Liver (tissue), 9 donors: Measurements from ENCODE around the gene GRID2IP. TPM values are rescaled to one million over a fixed set of nuclear protein-coding genes. Genes with fewer than 3 reads are reported as not detected.

Source experiments
- DNase-seq: peaks from one replicate; pipeline ENCODE4 v3.0.0-alpha.2; 2017; ENCODE audit warnings: low spot score
- H3K27ac ChIP-seq, 2 donors: one replicate each; pipeline ENCODE4 v1.7.0; 2013; ENCODE audit warnings: inconsistent platforms in 2 of 2, low read length in 2 of 2, control low read depth in 1 of 2, low read depth in 1 of 2, mild to moderate bottlenecking in 1 of 2
- H3K27me3 ChIP-seq, 4 donors: one replicate each; pipeline versions ENCODE4 v1.6.1 to v1.7.0; 2013; ENCODE audit warnings: low read length in 3 of 4, inconsistent platforms in 1 of 4, mild to moderate bottlenecking in 1 of 4, moderate library complexity in 1 of 4; ENCODE audit not compliant: control insufficient read depth in 4 of 4, insufficient read depth in 4 of 4
- H3K36me3 ChIP-seq, 4 donors: one replicate each; pipeline versions ENCODE4 v1.6.1 to v1.7.0; 2013; ENCODE audit warnings: low read length in 3 of 4, mild to moderate bottlenecking in 3 of 4, low read depth in 1 of 4, moderate library complexity in 1 of 4; ENCODE audit not compliant: control insufficient read depth in 4 of 4, insufficient read depth in 3 of 4
- H3K4me1 ChIP-seq, 4 donors: one replicate each; pipeline versions ENCODE4 v1.6.1 to v1.7.0; 2013; ENCODE audit warnings: low read length in 3 of 4, mild to moderate bottlenecking in 3 of 4, moderate library complexity in 1 of 4; ENCODE audit not compliant: control insufficient read depth in 4 of 4, insufficient read depth in 4 of 4
- H3K4me3 ChIP-seq, 3 donors: one replicate each; pipeline versions ENCODE4 v1.6.1 to v1.7.0; 2013; ENCODE audit warnings: low read length in 3 of 3, control low read depth in 1 of 3, low read depth in 1 of 3, mild to moderate bottlenecking in 1 of 3
- H3K9ac ChIP-seq, 2 donors: one replicate each; pipeline ENCODE4 v1.7.0; 2013; ENCODE audit warnings: low read length in 2 of 2, mild to moderate bottlenecking in 2 of 2, moderate library complexity in 2 of 2, control low read depth in 1 of 2, low read depth in 1 of 2
- H3K9me3 ChIP-seq, 4 donors: one replicate each; pipeline versions ENCODE4 v1.6.1 to v1.7.0; 2013; ENCODE audit warnings: low read length in 3 of 4; ENCODE audit not compliant: control insufficient read depth in 4 of 4
- ATF3 ChIP-seq: IDR thresholded peaks from 2 replicates; pipeline ENCODE4 v1.6.1; 2016; ENCODE audit warnings: antibody characterized with exemption
- EGR1 ChIP-seq, 2 donors: IDR thresholded peaks; 2 replicates each; pipeline ENCODE4 v1.6.1; 2016 to 2018; ENCODE audit warnings: antibody characterized with exemption in 2 of 2, low read depth in 2 of 2
- FOXA1 ChIP-seq: IDR thresholded peaks from 2 replicates; pipeline ENCODE4 v1.6.1; 2016; ENCODE audit warnings: antibody characterized with exemption
- FOXA2 ChIP-seq: IDR thresholded peaks from 2 replicates; pipeline ENCODE4 v1.6.1; 2016; ENCODE audit warnings: antibody characterized with exemption
- GABPA ChIP-seq, 2 donors: IDR thresholded peaks in 1 of 2; conservative IDR thresholded peaks in 1 of 2; 2 replicates each; pipeline ENCODE4 v1.6.1; 2016; ENCODE audit warnings: antibody characterized with exemption in 2 of 2, mild to moderate bottlenecking in 1 of 2, moderate library complexity in 1 of 2
- JUND ChIP-seq, 2 donors: IDR thresholded peaks; 2 replicates each; pipeline ENCODE4 v1.6.1; 2016; ENCODE audit warnings: antibody characterized with exemption in 2 of 2
- MAX ChIP-seq: IDR thresholded peaks from 2 replicates; pipeline ENCODE4 v1.6.1; 2016; ENCODE audit warnings: antibody characterized with exemption
- RAD21 ChIP-seq, 2 donors: IDR thresholded peaks; 2 replicates each; pipeline ENCODE4 v1.6.1; 2016; ENCODE audit warnings: antibody characterized with exemption in 2 of 2, mild to moderate bottlenecking in 2 of 2
- REST ChIP-seq: IDR thresholded peaks from 2 replicates; pipeline ENCODE4 v1.6.1; 2016; ENCODE audit warnings: antibody characterized with exemption, mild to moderate bottlenecking
- SP1 ChIP-seq: IDR thresholded peaks from 2 replicates; pipeline ENCODE4 v1.6.1; 2018; ENCODE audit warnings: antibody characterized with exemption, mild to moderate bottlenecking
- TAF1 ChIP-seq: conservative IDR thresholded peaks from 2 replicates; pipeline ENCODE4 v1.6.1; 2016; ENCODE audit warnings: antibody characterized with exemption, mild to moderate bottlenecking
- ZBTB33 ChIP-seq: IDR thresholded peaks from 2 replicates; pipeline ENCODE4 v1.6.1; 2016; ENCODE audit warnings: antibody characterized with exemption
- WGBS: extraction: QIAGEN DNeasy Blood & Tissue Kit; methylation state at CpG from one replicate; pipeline ENCODE4 v1.1.7; 2013; 5-methylcytosine and 5-hydroxymethylcytosine counted together
- polyA plus RNA-seq, 2 donors: library from polyadenylated mRNA; stranded (reverse) in 1 of 2; unstranded in 1 of 2; fragments of 200-250 nt in 1 of 2; fragments of >200 nt in 1 of 2; fragmentation: Nextera tagmentation in 1 of 2; extraction: Ambion mirVana in 1 of 2; gene quantifications; one replicate each; pipeline versions ENCODE4 v1.2.1 to v1.2.3, GENCODE V29; 2013 to 2015
- total RNA-seq, 2 donors: library from RNA; depleted of rRNA; stranded (reverse); fragments of >200 nt; gene quantifications; one replicate each; pipeline ENCODE4 v1.2.3, GENCODE V29; 2014
- donor health status: healthy.
- donor health status: healthy.
- donor health status: healthy.
- donor health status: healthy.
- donor health status: healthy.

Gene GRID2IP
- total and polyA plus RNA-seq, 4 donors: 0.05 to 0.08 TPM; not detected in 2

- H3K4me3 ChIP-seq: no peak overlapping the region
- H3K9ac ChIP-seq: no peak overlapping the region
- WGBS: 86% methylated on average over 12 of the region's 12 CpGs
- H3K9me3 ChIP-seq: no peaks in the 10 kb centered on the region
- H3K36me3 ChIP-seq: no peaks in the 10 kb centered on the region
- H3K27me3 ChIP-seq: peaks cover 0 to under 1% (median 0%) of the 10 kb centered on the region in 4 donors
- no peak for DNase-seq
- H3K27ac ChIP-seq: no peak overlapping the region
- no peak for TF ChIP-seq GABPA (IDR thresholded peaks at IDR 0.05 in 1 of 2, conservative IDR thresholded peaks at IDR 0.05 in 1 of 2)
- no peak for TF ChIP-seq FOXA2
- TF ChIP-seq REST: no peak
- no peak for TF ChIP-seq EGR1 (IDR thresholded peaks at IDR 0.05; ENCODE audit: low read depth in 2 of 2)
- TF ChIP-seq MAX: no peak
- no peak for TF ChIP-seq TAF1
- TF ChIP-seq ATF3: no peak
- TF ChIP-seq JUND (IDR thresholded peaks at IDR 0.05): no peak
- no peak for TF ChIP-seq FOXA1
- TF ChIP-seq SP1: no peak
- H3K4me1 ChIP-seq: no peaks in the 10 kb centered on the region
These were observed 12.9 kb upstream of the GRID2IP start for GRCh38 chr7:6563936-6564770.

- H3K4me1 ChIP-seq: no peaks in the 10 kb centered on the region
- H3K27ac ChIP-seq: no peak overlapping the region
- DNase-seq: no peak
- 77% methylated on average over 1 of the region's 1 CpG for WGBS
- H3K27me3 ChIP-seq: no peaks in the 10 kb centered on the region
- no peak overlapping the region for H3K4me3 ChIP-seq
- H3K9me3 ChIP-seq: no peaks in the 10 kb centered on the region
- TF ChIP-seq JUND (IDR thresholded peaks at IDR 0.05): no peak
- no peak for TF ChIP-seq ZBTB33
- TF ChIP-seq RAD21 (IDR thresholded peaks at IDR 0.05): no peak
- TF ChIP-seq TAF1: no peak
- H3K9ac ChIP-seq: no peak overlapping the region
- no peaks in the 10 kb centered on the region for H3K36me3 ChIP-seq
These were observed 10.8 kb upstream of the GRID2IP start for GRCh38 chr7:6562106-6562505.
